EH (cell line): Measurements from ENCODE around the gene RAB3GAP2.
"Not testable (repeated sequence)": the region's sequence is repeated elsewhere in the genome, so short reads cannot be mapped to it uniquely, and the experiment has no call there.

ENCODE experiments used
- DNase-seq: peaks from one replicate; pipeline ENCODE4 v3.0.0-alpha.2; 2015; ENCODE audit warnings: low read depth

RAB3GAP2 gene

DNA sequence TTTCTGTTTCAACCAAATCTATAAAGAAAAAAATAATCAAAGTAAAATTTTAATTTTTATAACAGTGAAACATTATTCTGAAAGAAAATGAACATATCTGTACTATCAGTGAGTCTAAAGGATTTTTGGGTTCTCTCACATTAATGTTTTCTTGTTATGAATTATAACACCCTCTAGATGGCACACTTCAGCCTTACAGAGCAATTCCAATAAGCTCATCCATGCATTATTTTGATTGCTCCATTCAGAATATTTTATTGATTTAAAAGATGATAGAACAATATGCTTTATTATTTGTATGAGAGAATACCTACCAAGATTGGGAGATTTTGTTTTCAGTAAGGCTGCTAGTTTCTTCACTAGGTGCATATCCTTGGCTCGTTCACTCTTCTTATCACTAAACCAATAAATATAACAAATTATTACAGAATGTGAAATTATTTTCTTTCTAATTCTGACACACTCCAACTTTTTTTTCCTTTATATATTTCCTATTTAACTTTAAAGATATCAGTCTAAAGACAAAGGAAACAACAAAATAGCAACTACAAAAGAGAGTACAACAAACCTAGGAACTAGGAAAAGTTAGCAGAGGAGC, 82.4 kb downstream of the RAB3GAP2 start:
- DNase-seq: peak; percentile 45

DNA sequence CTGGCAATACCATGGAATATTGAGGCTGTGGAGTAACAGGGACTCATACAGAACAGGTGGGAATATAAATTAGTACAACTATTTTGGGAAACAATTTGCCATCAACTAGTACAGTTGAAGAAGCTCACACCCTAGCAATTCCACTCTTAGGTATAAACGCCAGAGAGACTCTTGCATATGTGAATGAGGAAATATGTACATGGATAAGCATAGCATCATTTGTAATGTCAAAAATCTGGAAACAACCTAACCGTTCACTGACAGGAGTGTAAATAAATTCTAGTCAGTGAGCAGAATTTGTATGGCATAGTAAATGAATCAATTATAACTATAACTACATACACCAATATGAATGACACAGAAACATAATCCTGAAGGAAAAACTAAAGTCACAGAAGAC, 83.7 kb downstream of the RAB3GAP2 start:
- DNase-seq: no peak

DNA sequence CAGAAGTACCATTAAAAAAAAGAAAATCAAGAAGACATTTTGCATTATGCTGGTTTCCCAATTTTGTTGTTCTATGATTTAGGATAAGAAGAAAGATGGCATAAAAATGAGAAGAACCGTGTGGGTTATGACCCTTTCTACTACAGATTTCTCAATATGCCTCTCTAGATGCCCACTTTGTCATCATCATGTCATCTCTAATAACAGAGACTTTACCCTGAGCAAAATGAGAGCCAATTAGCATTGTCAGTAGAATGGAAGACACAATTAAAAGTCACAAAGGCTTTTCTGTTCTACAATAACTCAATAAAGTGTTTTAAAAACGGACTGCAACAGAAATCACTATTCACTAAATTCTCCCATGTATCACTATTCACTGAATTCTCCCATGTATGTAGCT, 85.5 kb downstream of the RAB3GAP2 start:
- no peak for DNase-seq

DNA sequence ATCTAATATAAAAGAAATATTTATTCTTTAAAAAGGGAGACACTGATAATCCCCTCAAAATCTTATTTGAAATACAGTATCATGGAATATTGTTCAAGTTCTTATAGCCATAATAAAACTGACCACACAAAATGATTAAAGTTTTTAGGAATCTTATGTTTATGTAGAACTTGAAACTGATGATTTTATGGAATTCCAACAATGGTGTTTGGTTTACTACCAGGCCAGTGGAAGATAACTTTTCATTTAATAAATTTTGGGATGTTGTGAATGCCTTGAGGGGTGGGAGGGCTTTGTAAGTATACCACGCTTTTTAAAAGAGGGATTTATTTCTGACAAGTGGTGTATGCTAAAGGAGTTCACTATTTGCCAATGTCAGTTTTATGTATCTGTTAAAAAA, 87.7 kb downstream of the RAB3GAP2 start:
- peak; percentile 49 for DNase-seq

- DNase-seq: peak; percentile 29
These were observed 89.6 kb downstream of the RAB3GAP2 start for GRCh38 chr1:220182656-220183055.

- DNase-seq: no peak
These were observed 90.1 kb downstream of the RAB3GAP2 start for GRCh38 chr1:220182111-220182510.

DNA sequence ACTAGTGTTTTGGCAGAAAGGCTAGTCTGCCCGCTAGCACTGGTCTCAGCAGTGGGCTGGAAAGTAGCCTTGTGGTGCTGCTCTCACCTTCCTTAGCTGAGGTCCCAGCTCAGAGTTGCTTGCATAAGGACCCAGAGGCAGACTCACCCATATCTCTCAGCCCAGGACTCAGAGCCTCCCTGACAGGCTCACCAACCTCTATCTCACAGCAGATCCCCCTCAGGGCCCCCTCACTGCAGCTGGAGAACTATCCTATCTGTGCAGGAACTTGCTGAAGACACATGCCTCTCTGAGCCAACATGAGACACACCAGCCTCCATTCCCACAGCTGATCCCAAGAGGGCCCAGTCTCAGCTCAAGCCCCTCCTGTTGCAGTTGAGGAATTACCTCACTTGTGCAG, 95.7 kb downstream of the RAB3GAP2 start:
- DNase-seq: no peak

DNA sequence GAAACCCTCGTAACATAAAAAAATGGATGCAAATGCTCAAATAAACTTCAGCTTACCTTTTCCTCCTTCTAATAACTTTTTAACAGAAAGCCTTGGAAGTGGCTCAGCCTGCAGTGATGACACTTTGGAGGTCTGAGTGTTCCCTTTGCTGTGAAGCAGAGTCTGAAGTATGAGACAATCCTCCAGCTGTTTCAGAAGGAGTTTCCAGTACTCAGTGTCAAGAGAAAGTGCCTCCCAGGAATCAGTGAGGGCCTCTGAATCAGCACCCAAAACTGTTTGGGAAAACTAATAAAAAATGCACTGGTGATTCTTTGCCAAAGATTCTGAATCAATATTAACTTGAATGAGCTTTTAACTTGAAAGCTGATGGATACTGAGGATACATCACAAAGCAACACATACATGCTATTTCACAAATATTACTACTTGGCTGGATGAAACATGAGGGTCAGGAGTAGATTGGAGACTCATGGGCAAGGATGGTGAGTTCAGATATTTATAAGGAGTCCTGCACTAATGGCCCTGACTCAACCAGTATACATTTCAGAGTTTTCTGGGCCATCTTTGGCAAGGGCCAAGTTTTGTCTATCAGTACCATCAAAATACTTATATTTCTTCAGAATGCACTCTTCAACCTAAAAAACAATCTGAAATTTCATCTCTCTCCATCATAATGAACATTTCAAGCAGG, 101.3 kb downstream of the RAB3GAP2 start:
- peak; percentile 60 for DNase-seq

DNA sequence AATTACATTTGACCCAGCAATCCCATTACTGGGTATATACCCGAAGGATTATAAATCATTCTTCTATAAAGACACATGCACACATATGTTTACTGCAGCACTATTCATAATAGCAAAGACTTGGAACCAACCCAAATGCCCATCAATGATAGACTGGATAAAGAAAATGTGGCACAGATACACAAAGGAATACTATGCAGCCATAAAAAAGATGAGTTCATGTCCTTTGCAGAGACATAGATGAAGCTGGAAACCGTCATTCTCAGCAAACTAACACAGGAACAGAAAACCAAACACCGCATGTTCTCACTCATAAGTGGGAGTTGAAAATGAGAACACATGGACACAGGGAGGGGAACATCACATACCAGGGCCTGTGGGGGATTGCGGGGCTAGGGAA, 102.4 kb downstream of the RAB3GAP2 start:
- DNase-seq: not testable (repeated sequence)

DNA sequence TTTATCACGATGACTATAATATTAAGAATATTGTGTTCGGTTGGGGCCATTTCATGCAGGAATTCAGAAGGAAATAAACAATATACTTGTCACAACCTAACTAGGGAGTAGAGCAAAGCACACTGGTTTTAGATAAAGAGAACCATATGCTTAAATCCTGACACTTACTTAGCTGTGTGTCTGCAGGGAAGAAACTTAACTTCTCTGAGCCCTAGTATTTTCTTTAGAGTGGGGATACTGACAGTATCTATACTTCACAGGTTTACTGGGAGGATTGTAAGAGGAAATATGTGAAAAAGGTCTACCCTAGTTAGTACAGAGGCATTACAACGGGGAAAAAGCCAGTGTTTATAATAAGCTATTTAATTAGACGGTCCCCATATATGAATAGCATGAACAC, 105.4 kb downstream of the RAB3GAP2 start:
- DNase-seq: no peak

GRCh38 chr1:220164517-220164916, 107.7 kb downstream of the RAB3GAP2 start:
- no peak for DNase-seq

- DNase-seq: no peak
These were observed 108.1 kb downstream of the RAB3GAP2 start for GRCh38 chr1:220164116-220164515.

- DNase-seq: no peak
These were observed 112.2 kb downstream of the RAB3GAP2 start for GRCh38 chr1:220160027-220160426.

DNA sequence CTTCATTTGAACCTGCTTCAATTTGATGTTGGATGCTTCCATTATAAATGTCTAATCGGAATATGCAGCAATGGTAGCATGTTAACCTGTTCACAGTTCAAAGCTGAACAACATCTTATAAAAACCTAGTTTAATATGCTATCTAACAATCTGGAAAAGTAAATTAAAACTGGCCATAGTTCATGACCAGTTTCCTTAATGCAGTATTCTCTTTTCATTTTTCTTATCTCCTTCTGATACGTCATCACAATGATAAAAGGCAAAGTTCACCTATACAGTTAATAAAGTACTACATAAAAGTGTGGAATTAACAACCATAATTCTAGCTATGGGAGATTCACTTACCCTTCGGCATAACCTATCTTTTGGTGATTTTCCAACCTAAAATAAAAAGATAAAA, 113.2 kb downstream of the RAB3GAP2 start:
- no peak for DNase-seq

DNA sequence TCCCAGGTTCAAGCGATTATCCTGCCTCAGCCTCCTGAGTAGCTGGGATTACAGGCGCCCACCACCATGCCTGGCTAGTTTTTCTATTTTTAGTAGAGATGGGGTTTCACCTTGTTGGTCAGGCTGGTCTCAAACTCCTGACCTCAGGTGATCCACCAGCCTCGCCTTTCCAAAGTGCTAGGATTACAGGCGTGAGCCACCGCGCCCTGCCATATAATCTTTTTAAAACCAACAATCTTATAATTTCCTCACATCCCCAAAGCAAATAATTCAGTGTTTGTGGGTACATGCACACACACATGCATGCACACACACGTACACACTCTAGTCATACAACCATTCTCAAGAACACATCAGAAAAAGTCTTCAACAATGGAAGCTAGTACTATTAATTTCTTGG, 113.7 kb downstream of the RAB3GAP2 start:
- not testable (repeated sequence) for DNase-seq

GRCh38 chr1:220157738-220158137, 114.5 kb downstream of the RAB3GAP2 start:
- peak; percentile 20 for DNase-seq

- DNase-seq: no peak
These were observed 115.6 kb downstream of the RAB3GAP2 start for GRCh38 chr1:220156620-220157146.

GRCh38 chr1:220153147-220153546, 119.1 kb downstream of the RAB3GAP2 start:
- no peak for DNase-seq

DNA sequence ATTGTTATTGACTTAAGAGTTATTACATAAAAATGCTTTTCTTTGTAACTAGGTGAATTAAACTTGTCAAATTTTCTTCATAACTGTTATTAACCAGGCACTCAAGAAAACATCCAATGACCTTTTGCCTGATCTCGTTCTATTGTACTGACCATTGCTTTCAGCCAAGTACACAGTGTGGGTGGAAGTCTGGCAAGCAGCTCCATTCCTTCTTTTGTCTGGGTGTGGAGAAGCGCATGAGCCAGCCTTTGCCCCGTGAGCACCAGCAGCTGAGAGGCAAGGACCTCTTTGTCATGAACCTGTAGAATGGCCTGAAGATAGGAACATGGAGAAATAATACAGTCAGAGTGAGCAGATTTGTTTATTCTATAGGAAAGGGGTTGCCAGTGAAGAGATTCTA, 120.8 kb downstream of the RAB3GAP2 start:
- DNase-seq: no peak

DNA sequence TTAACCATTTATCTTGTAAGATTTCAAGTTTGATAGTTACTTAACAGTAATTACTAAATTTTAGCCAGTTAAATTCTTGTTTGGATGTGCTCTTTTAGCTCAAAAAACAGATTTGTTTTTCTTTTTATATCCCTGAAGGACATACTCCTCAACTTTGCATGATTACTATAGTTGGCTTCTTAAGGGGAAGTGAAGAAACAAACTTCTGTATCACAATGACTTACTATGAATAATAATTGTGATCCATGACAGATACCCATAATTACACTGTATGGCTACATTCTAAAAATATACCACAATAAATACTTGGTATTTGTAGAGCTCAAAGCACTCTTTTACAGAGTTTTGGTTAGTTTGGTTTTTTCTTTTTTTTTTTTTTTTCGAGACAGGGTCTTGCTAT, 122.5 kb downstream of the RAB3GAP2 start:
- DNase-seq: no peak

- no peak for DNase-seq
These were observed 128.2 kb downstream of the RAB3GAP2 start for GRCh38 chr1:220144051-220144450.

DNA sequence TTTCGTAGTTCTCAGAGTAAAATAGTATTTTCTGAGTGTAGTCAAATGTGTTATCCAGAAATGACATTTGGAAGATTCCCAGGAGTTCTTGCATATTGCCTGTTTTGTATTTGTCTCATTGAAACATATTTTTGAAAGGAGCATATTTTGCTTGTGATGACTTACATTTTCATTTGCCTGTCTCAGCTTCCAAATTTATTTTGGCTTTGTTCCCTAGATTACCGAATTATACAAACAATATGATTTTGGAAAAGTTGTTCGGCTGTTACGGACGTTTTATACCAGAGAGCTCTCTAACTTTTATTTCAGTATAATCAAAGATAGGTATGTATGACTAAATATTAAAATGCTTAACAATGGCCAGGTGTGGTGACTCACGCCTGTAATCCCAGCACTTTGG, 132.3 kb downstream of the RAB3GAP2 start:
- no peak for DNase-seq

DNA sequence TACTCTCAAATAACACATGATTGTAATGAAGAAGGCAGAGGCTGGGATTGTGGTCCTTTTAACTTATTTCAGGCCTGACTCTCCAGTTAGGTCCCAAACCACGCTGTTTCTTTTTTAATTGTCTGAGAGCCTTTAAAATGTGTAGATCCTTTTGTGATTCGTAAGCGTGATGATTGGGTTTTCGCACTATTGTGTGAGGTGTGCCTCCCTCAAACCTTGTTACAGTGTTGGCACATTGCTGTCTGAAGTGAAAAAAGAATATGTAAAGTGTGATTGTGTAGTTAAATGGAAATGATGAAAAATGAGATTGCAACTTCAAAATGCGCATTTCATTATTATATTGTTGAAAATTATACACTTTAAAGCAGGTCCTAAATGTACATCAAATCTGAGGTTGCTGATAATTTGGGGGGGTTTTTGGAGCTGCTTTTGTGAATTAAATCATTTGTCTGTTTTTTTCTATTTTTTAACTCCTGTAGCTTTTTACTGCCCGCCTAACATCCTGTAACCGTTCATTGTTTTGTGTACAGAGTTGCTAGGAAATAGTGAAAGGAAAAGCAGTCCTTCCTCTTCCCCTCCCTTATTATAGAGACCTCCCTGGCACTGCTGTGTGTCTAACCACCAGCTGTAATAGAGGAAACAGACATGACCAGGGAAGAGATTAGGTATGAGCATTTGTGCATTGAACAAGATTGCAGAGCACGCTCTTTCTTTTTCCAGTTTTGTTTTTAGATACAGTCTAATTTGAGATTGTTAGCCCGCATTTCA, 135.1 kb downstream of the RAB3GAP2 start:
- no peak for DNase-seq
